GM23338 (cell line): ENCODE measurements around the gene ZFYVE27. TPM values are rescaled to one million over a fixed set of nuclear protein-coding genes. Genes with fewer than 3 reads are reported as not detected.

Experiments
- ATAC-seq: fragments of 200-7000 bp; cut with Tn5 transposase; 3 replicates; pipeline ENCODE4 v1.9.1; 2020
- DNase-seq: peaks from one replicate; pipeline ENCODE4 v3.0.0-alpha.2; 2015; ENCODE audit warnings: low spot score
- H2AFZ ChIP-seq: fragments of 200-600 bp; sonication (generic); 2 replicates; pipeline ENCODE4 v1.8.0; 2016; ENCODE audit warnings: antibody characterized with exemption, mild to moderate bottlenecking, moderate library complexity
- H3F3A ChIP-seq: fragments of 200-600 bp; sonication (generic); replicated peaks from 2 replicates; pipeline ENCODE4 v1.8.0; 2017; ENCODE audit warnings: antibody characterized with exemption, mixed run types, low read depth
- H3K27ac ChIP-seq: fragments of 200-600 bp; sonication (generic); 2 replicates; pipeline ENCODE4 v1.6.1; 2016; ENCODE audit warnings: low read depth
- H3K27me3 ChIP-seq: fragments of 200-600 bp; sonication (generic); 2 replicates; pipeline ENCODE4 v1.8.0; 2016; ENCODE audit warnings: mild to moderate bottlenecking, mixed run types, moderate library complexity; ENCODE audit not compliant: insufficient read depth
- H3K36me3 ChIP-seq: fragments of 200-600 bp; sonication (generic); 2 replicates; pipeline ENCODE4 v1.8.0; 2016; ENCODE audit warnings: mild to moderate bottlenecking; ENCODE audit not compliant: insufficient read depth
- H3K4me1 ChIP-seq: fragments of 200-600 bp; sonication (generic); 2 replicates; pipeline ENCODE4 v1.8.0; 2016; ENCODE audit warnings: mild to moderate bottlenecking, moderate library complexity; ENCODE audit not compliant: insufficient read depth
- H3K4me2 ChIP-seq: fragments of 200-600 bp; sonication (generic); 2 replicates; pipeline ENCODE4 v1.7.1; 2017; ENCODE audit warnings: mixed run types
- H3K4me3 ChIP-seq: fragments of 200-600 bp; sonication (generic); 2 replicates; pipeline ENCODE4 v1.6.1; 2016; ENCODE audit warnings: mixed run types
- H3K79me2 ChIP-seq: fragments of 200-600 bp; sonication (generic); replicated peaks from 2 replicates; pipeline ENCODE4 v1.8.0; 2017; ENCODE audit warnings: mild to moderate bottlenecking; ENCODE audit not compliant: insufficient read depth
- H3K9me2 ChIP-seq: fragments of 200-600 bp; sonication (generic); 2 replicates; pipeline ENCODE4 v1.8.0; 2017; ENCODE audit not compliant: insufficient read depth
- H4K20me1 ChIP-seq: fragments of 200-600 bp; sonication (generic); replicated peaks from 2 replicates; pipeline ENCODE4 v1.8.0; 2017; ENCODE audit warnings: mild to moderate bottlenecking; ENCODE audit not compliant: insufficient read depth
- H3K27ac Mint-ChIP-seq: 2 replicates; pipeline ENCODE4 v1.8.0; 2020; ENCODE audit warnings: inconsistent platforms, mild to moderate bottlenecking, moderate library complexity, mixed read lengths
- H3K27me3 Mint-ChIP-seq: 3 replicates; pipeline ENCODE4 v1.8.0; 2022; ENCODE audit warnings: low read depth, mild to moderate bottlenecking, moderate library complexity, mixed read lengths, inconsistent platforms; ENCODE audit not compliant: insufficient read depth, poor library complexity
- H3K36me3 Mint-ChIP-seq: 3 replicates; pipeline ENCODE4 v1.8.0; 2021; ENCODE audit warnings: low read depth, mild to moderate bottlenecking, inconsistent platforms, moderate library complexity, mixed read lengths
- H3K4me1 Mint-ChIP-seq: 3 replicates; pipeline ENCODE4 v1.8.0; 2020; ENCODE audit warnings: mild to moderate bottlenecking, inconsistent platforms, mixed read lengths
- H3K4me3 Mint-ChIP-seq: 3 replicates; pipeline ENCODE4 v1.8.0; 2021; ENCODE audit warnings: moderate library complexity, mild to moderate bottlenecking, inconsistent platforms, mixed read lengths
- H3K9me3 Mint-ChIP-seq: 3 replicates; pipeline ENCODE4 v1.8.0; 2020; ENCODE audit warnings: moderate library complexity, mild to moderate bottlenecking, inconsistent platforms, mixed read lengths
- CREB1 ChIP-seq: fragments of 250-450 bp; sonication (Bioruptor Pico); IDR thresholded peaks from 2 replicates; pipeline ENCODE4 v1.5.0; 2020; ENCODE audit warnings: low read depth, mild to moderate bottlenecking, moderate library complexity
- CTCF ChIP-seq, 2 experiments: fragments of 200-600 bp in 1 of 2; sonication (generic) in 1 of 2; conservative IDR thresholded peaks; 2 replicates each; pipeline versions ENCODE4 v1.5.1 to v1.6.1; 2016 to 2017; ENCODE audit warnings: antibody characterized with exemption in 2 of 2, low read depth in 2 of 2, mild to moderate bottlenecking in 2 of 2, moderate library complexity in 1 of 2
- ETS1 ChIP-seq: IDR thresholded peaks from 2 replicates; pipeline ENCODE4 v1.6.1; 2016; ENCODE audit warnings: antibody characterized with exemption
- EZH2 ChIP-seq: fragments of 200-600 bp; sonication (generic); IDR thresholded peaks from one replicate; pipeline ENCODE4 v1.8.0; 2017; ENCODE audit warnings: antibody characterized with exemption, mild to moderate bottlenecking, low read depth; ENCODE audit not compliant: unreplicated experiment
- EZH2phosphoT487 ChIP-seq: fragments of 200-600 bp; sonication (generic); IDR thresholded peaks from one replicate; pipeline ENCODE4 v1.8.1; 2018; ENCODE audit warnings: antibody characterized with exemption; ENCODE audit not compliant: unreplicated experiment
- JUNB ChIP-seq: IDR thresholded peaks from one replicate; pipeline ENCODE4 v1.6.1; 2016; ENCODE audit warnings: antibody characterized with exemption; ENCODE audit not compliant: unreplicated experiment
- NANOG ChIP-seq: IDR thresholded peaks from 2 replicates; pipeline ENCODE4 v1.6.1; 2016; ENCODE audit warnings: antibody characterized with exemption, borderline replicate concordance
- POLR2AphosphoS5 ChIP-seq: IDR thresholded peaks from 2 replicates; pipeline ENCODE4 v1.6.1; 2016; ENCODE audit warnings: antibody characterized with exemption, low read depth
- REST ChIP-seq: IDR thresholded peaks from one replicate; pipeline ENCODE4 v1.6.1; 2018; ENCODE audit warnings: antibody characterized with exemption; ENCODE audit not compliant: unreplicated experiment
- STAT1 ChIP-seq: IDR thresholded peaks from one replicate; pipeline ENCODE4 v1.6.1; 2016; ENCODE audit warnings: antibody characterized with exemption; ENCODE audit not compliant: unreplicated experiment
- ZNF114 ChIP-seq: fragments of 250-450 bp; sonication (Bioruptor Pico); IDR thresholded peaks from 2 replicates; pipeline ENCODE4 v1.5.0; 2020; ENCODE audit warnings: mild to moderate bottlenecking, moderate library complexity
- ZNF331 ChIP-seq: fragments of 250-450 bp; sonication (Bioruptor Pico); IDR thresholded peaks from 2 replicates; pipeline ENCODE4 v1.5.0; 2020; ENCODE audit warnings: low read depth, mild to moderate bottlenecking, moderate library complexity
- ZNF462 ChIP-seq: fragments of 250-450 bp; sonication (Bioruptor Pico); IDR thresholded peaks from 2 replicates; pipeline ENCODE4 v1.5.0; 2020; ENCODE audit warnings: mild to moderate bottlenecking, moderate library complexity
- polyA plus RNA-seq: library from polyadenylated mRNA; unstranded; fragments of >200 nt; fragmentation: Nextera tagmentation; extraction: Ambion mirVana; gene quantifications from 2 replicates; pipeline ENCODE4 v1.2.1, GENCODE V29; 2016
- total RNA-seq: library from RNA; depleted of rRNA; stranded (reverse); fragments of >200 nt; shearing (Covaris generic); gene quantifications from 2 replicates; pipeline ENCODE4 v1.2.3, GENCODE V29; 2014

The ZFYVE27 gene
- total and polyA plus RNA-seq, 2 experiments from 2014 or later = 15.0 to 25.8 TPM

GRCh38 chr10:97805949-97806348 lies 69.0 kb downstream of the ZFYVE27 start:
- no peaks in the 10 kb centered on the region for H3K27me3 ChIP-seq
- no peaks in the 10 kb centered on the region; the same call in 1 of the 2 replicates for H3K4me1 ChIP-seq
- Mint-ChIP-seq H3K4me3 (no peak overlapping the region), H3K27ac (no peak overlapping the region), H3K9me3 (no peaks in the 10 kb centered on the region), H3K27me3 (peaks cover 7% of the 10 kb centered on the region), H3K36me3 (no peaks in the 10 kb centered on the region), H3K4me1 (peaks cover 16% of the 10 kb centered on the region)
- no peaks in the 10 kb centered on the region for H3K79me2 ChIP-seq
- no peak overlapping the region for H3K4me3 ChIP-seq
- no peaks in the 10 kb centered on the region for H4K20me1 ChIP-seq
- DNase-seq (peak; percentile 35), ATAC-seq (peak; percentile 71)
- peak overlapping the region; percentile 8 for H3K4me2 ChIP-seq
- TF ChIP-seq NANOG (no peak), REST (no peak), ZNF114 (no peak), CTCF (conservative IDR thresholded peaks at IDR 0.05; ENCODE audit: low read depth in 2 of 2) (no peak), JUNB (no peak), STAT1 (no peak), ZNF331 (CRISPR knock-in tag) (no peak), ETS1 (no peak), POLR2AphosphoS5 (no peak), ZNF462 (CRISPR knock-in tag) (no peak), EZH2 (no peak), EZH2phosphoT487 (no peak), CREB1 (CRISPR knock-in tag) (no peak)
- H2AFZ ChIP-seq = no peak overlapping the region; the same call in 1 of the 2 replicates
- no peak overlapping the region for H3K27ac ChIP-seq
- H3K9me2 ChIP-seq = no peaks in the 10 kb centered on the region
- H3F3A ChIP-seq = 0 out of 2 replicates have a peak, but pooled peaks cover 3% of the 10 kb centered on the region
- no peaks in the 10 kb centered on the region for H3K36me3 ChIP-seq
